Fibroblast of pulmonary artery (primary cell): ENCODE measurements around the gene EML4.

Experiments
- DNase-seq: peaks from one replicate; pipeline ENCODE4 v3.0.0-alpha.2; 2010; ENCODE audit warnings: low read depth
- H3K4me3 ChIP-seq: replicated peaks from 2 replicates; pipeline ENCODE4 v1.5.1; 2011; ENCODE audit warnings: low read depth, mild to moderate bottlenecking, control low read depth, low read length, moderate library complexity
- TF ChIP-seq, protein P1 (sequence below): IDR thresholded peaks from 2 replicates; pipeline ENCODE4 v1.5.1; 2011; ENCODE audit warnings: mild to moderate bottlenecking, control low read depth, low read length, inconsistent platforms; ENCODE audit errors: missing control alignments

Gene EML4

DNA sequence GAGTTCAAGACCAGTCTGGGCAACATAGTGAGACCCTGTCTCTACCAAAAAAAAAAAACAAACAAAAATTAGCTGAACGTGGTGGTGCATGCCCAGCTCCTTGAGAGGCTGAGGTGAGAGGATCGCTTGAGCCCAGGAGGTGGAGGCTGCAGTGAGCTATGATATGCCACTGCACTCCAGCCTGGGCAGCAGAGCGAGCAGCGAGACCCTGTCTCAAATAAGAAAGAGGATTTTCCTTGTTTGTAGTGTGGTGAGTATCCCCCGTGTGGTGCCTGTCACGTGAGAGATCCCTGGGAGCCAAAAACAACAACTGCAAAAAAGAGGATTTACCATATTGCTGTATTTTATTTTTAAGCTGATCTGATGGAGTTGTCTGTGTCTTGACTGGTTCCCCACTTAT is 9.2 kb downstream of the EML4 start:
- no peak overlapping the region for H3K4me3 ChIP-seq
- TF ChIP-seq, protein P1, sequence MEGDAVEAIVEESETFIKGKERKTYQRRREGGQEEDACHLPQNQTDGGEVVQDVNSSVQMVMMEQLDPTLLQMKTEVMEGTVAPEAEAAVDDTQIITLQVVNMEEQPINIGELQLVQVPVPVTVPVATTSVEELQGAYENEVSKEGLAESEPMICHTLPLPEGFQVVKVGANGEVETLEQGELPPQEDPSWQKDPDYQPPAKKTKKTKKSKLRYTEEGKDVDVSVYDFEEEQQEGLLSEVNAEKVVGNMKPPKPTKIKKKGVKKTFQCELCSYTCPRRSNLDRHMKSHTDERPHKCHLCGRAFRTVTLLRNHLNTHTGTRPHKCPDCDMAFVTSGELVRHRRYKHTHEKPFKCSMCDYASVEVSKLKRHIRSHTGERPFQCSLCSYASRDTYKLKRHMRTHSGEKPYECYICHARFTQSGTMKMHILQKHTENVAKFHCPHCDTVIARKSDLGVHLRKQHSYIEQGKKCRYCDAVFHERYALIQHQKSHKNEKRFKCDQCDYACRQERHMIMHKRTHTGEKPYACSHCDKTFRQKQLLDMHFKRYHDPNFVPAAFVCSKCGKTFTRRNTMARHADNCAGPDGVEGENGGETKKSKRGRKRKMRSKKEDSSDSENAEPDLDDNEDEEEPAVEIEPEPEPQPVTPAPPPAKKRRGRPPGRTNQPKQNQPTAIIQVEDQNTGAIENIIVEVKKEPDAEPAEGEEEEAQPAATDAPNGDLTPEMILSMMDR: no peak
- no peak for DNase-seq

DNA sequence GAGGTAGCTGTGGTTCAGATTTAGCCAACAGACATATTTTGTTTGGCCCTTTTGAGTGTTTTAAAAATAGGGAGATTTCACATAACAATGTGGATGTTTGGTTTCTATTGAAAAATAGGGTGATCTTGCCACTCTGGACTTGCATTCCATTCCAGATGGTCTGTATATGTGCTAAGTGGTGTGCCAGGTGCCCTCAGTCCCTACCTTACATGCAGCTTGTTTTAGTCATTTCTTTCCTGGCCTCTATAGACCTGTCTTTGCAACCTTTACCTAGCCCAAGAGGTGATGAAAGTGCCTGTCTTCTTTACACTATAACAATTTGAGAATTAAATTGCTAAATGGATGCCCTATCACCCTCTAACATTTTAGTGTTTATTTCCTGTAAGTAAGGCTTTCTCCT is 11.1 kb downstream of the EML4 start:
- no peak overlapping the region for H3K4me3 ChIP-seq
- DNase-seq: no peak
- TF ChIP-seq, protein P1: no peak

DNA sequence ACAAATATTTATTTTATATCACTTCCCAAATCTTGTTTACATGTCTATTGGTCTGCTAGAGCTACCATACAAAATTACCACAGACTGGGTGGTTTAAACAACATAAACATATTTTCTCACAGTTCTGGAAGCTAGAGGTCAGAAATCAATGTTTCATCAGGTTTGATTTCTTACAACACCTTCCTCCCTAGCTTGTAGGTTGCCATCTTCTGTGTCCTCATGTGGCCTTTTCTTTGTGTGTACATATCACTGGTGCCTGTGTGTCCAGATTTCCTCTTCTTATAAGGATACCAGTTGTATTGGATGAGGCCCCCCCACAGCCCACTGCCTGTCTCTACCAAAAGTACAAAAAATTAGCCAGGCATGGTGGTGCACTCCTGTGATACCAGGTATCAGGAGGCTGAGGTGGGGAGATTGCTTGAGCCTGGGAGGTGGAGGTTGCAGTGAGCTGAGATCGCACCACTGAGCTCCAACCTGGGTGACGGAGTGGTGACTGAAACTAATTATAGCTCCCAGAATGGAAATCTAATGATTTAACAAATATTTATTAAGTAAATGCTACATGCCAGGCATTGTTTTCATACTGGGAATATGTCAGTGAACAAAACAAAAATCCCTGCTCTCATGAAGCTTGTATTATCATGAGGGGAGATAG is 13.6 kb downstream of the EML4 start:
- H3K4me3 ChIP-seq: no peak overlapping the region
- TF ChIP-seq, protein P1: no peak
- no peak for DNase-seq

DNA sequence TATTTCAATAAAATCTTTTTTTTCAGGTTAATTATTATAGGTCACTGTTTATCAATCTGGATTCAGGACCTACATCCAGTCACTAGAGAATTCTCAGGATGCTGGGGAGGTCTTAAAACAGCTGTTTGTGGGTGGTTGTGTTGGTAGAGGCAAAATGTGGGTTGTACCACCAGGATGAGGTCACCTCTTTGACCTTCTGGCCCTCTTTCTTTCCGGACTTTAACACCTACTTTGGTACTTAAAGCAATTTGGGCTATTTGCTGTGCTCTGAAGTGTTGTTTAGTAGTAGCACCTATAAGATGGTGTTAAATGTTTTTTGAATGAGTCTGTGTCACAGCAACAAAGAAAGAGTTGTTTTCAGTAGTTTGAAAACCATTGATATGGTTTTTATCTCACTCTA is 14.6 kb downstream of the EML4 start:
- DNase-seq: no peak
- no peak overlapping the region for H3K4me3 ChIP-seq
- TF ChIP-seq, protein P1: no peak

DNA sequence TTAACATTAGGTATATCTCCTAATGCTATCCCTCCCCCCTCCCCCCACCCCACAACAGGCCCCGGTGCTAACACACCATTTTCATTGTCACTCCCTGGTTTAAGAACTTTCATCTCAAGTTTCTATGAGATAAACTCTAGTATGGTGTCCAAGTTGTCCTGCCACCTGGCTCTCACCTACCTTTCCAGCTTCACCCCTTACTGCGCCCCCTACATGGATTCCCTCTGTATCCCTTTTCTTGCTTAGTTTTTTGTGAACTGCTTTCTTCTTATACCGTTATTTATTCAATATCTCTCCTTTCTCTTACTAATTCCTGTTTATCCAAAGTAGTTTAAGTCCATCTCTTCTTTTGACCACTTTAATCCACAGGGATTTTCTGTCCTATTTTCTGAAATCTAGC is 15.2 kb downstream of the EML4 start:
- TF ChIP-seq, protein P1: no peak
- no peak overlapping the region for H3K4me3 ChIP-seq
- no peak for DNase-seq

DNA sequence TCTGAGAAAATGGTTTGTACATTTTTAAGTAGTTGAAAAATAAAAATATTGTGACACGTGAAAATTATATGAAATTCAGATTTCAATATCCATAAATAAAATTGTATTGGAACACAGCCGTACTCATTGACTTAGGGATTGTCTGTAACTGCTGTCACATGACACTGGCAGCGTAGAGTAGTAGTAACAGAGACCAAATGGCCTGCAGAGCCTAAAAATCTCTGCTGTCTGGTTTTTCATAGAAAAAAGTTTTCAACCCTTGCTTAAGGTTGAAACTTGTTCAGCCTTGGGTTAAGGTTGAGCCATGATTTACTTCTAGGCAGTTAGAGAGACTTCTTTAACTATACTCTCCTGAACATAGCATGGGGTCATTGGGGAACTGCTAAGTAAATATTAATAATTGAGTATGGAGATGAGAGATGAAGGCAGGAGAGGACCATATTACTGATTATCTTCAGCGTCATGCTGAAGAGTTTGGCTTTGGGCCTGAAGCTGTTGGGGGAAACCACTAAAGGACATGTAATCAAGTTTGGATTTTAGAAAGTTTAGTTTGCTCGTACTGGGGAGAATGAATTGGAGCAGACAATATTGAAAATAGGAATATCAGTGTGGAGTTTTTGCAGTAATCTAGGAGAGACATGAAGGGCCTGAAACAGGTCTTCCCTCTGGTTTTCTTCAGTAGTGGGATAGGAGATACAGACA is 16.2 kb downstream of the EML4 start:
- H3K4me3 ChIP-seq: no peak overlapping the region
- TF ChIP-seq, protein P1: no peak
- DNase-seq: no peak

DNA sequence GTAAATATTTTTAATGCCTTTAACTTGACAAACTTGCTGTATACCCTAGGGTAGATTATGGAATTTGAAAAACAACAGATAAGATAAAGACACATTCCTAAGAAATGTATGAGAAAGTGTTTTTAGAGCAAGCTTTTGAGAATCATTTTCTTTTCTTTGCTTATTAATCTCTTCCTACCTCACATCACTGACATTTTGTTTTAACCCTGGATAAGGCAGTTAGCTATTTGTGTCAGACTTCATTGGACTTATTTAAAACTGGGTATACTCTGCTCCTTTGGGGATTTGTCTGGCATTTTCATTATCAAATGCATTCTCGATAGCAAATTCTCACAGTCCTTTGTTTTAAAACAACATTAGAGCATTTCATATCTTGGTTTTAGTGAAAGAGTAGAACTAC is 17.2 kb downstream of the EML4 start:
- DNase-seq: peak; percentile 33
- H3K4me3 ChIP-seq: peak overlapping the region; percentile 21
- TF ChIP-seq, protein P1: no peak
